Calu3 (cell line): ENCODE data around the gene PRR13. TPM values are rescaled to one million over a fixed set of nuclear protein-coding genes. Genes with fewer than 3 reads are reported as not detected.
"Not testable (repeated sequence)": the region's sequence is repeated elsewhere in the genome, so short reads cannot be mapped to it uniquely, and the experiment has no call there.

Source experiments
- BruUV-seq: library from RNA; stranded (reverse); fragments of 400-500 nt; replicated peaks from 2 replicates; lab custom pipeline; 2021; lab: Mats Ljungman, UMichigan
- CTCF ChIA-PET: fragments of 300-600 bp; sonication (Branson Sonifier 250); formaldehyde crosslinking; loops from one replicate; lab custom pipeline; 2022; ENCODE audit warnings: antibody characterized with exemption; lab: Charles Lee
- DNase-seq: peaks from one replicate; pipeline ENCODE4 v3.0.0; 2022
- H3K27ac Mint-ChIP-seq: one replicate; pipeline ENCODE4 v1.8.0; 2022; ENCODE audit warnings: mixed read lengths; ENCODE audit not compliant: unreplicated experiment
- H3K27me3 Mint-ChIP-seq: one replicate; pipeline ENCODE4 v1.8.0; 2022; ENCODE audit warnings: mixed read lengths; ENCODE audit not compliant: unreplicated experiment
- H3K36me3 Mint-ChIP-seq: one replicate; pipeline ENCODE4 v1.8.0; 2022; ENCODE audit warnings: mild to moderate bottlenecking, moderate library complexity, mixed read lengths; ENCODE audit not compliant: insufficient read depth, unreplicated experiment
- H3K4me1 Mint-ChIP-seq: one replicate; pipeline ENCODE4 v1.8.0; 2022; ENCODE audit warnings: mild to moderate bottlenecking, low read depth, mixed read lengths; ENCODE audit not compliant: unreplicated experiment
- H3K4me3 Mint-ChIP-seq: one replicate; pipeline ENCODE4 v1.8.0; 2022; ENCODE audit warnings: mild to moderate bottlenecking, low read depth, moderate library complexity, mixed read lengths; ENCODE audit not compliant: unreplicated experiment
- H3K9me3 Mint-ChIP-seq: one replicate; pipeline ENCODE4 v1.8.0; 2022; ENCODE audit warnings: low read depth, mixed read lengths; ENCODE audit not compliant: unreplicated experiment
- intact Hi-C: fragments of 100-400 bp; cut with micrococcal nuclease; formaldehyde crosslinking; loops from one replicate; pipeline ENCODE4 v1.10.0; 2022; ENCODE audit not compliant: unreplicated experiment
- total RNA-seq: library from RNA; stranded (reverse); gene quantifications from 2 replicates; pipeline ENCODE4 v1.2.3, GENCODE V29; 2022
- TF ChIP-seq, protein P1 (sequence below): fragments of 200-600 bp; IDR thresholded peaks from one replicate; pipeline ENCODE4 v1.8.0; 2022; ENCODE audit warnings: antibody characterized with exemption; ENCODE audit not compliant: unreplicated experiment

Gene PRR13
- total RNA-seq, 1 experiment from 2014 or later, result 151 TPM

DNA sequence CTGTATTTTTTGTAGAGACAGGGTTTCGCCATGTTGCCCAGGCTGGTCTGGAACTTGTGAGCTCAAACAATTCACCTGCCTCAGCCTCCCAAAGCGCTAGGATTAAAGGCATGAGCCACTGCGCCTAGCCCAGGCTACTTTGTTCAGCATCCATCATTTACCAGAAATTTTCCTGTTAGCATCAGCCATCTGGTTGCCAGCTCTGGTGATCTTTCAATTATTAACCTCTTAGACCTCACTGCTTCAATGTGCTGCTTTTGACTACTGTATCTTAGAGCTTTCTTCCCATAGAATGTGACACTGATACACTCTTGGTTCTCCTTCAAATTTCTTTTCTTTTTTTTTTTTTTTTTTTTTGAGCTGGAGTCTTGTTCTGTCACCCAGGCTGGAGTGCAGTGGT, 23.3 kb upstream of the PRR13 start:
- Mint-ChIP-seq H3K4me3 (no peak overlapping the region), H3K36me3 (peaks cover 17% of the 10 kb centered on the region), H3K27ac (no peak overlapping the region), H3K9me3 (no peaks in the 10 kb centered on the region), H3K4me1 (peaks cover 19% of the 10 kb centered on the region), H3K27me3 (no peaks in the 10 kb centered on the region)
- BruUV-seq, result no TSS peak
- intact Hi-C loops, result no loop called here
- TF ChIP-seq, protein P1, sequence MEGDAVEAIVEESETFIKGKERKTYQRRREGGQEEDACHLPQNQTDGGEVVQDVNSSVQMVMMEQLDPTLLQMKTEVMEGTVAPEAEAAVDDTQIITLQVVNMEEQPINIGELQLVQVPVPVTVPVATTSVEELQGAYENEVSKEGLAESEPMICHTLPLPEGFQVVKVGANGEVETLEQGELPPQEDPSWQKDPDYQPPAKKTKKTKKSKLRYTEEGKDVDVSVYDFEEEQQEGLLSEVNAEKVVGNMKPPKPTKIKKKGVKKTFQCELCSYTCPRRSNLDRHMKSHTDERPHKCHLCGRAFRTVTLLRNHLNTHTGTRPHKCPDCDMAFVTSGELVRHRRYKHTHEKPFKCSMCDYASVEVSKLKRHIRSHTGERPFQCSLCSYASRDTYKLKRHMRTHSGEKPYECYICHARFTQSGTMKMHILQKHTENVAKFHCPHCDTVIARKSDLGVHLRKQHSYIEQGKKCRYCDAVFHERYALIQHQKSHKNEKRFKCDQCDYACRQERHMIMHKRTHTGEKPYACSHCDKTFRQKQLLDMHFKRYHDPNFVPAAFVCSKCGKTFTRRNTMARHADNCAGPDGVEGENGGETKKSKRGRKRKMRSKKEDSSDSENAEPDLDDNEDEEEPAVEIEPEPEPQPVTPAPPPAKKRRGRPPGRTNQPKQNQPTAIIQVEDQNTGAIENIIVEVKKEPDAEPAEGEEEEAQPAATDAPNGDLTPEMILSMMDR, result no peak
- CTCF ChIA-PET, result interaction anchor here (0.6 to 1.0 kb wide), 2 partner anchors 48 to 66 kb away, joined by 3 to 4 read pairs; no protein-coding TSS in a partner anchor
- no peak for DNase-seq

DNA sequence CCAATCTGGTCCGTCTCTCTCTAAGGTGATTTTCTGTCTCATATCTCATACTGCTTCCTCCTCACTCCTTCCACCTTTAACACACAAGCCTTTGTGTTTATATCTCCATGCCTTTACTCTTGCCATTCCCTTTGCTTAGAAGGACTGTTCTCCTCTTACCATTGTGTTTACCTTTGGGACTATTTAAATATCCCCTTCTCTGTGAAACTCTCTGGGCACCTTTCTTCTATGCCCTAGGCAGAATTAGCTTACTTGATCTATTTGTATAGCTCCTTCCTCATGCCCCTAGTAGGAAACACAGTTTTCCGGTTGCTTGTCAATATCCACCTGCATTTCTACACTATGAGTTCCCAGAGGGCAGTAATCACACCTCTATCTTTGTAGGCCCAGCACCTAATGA, 21.8 kb upstream of the PRR13 start:
- Mint-ChIP-seq H3K27ac (no peak overlapping the region), H3K4me1 (peaks cover 19% of the 10 kb centered on the region), H3K4me3 (no peak overlapping the region), H3K36me3 (peaks cover 17% of the 10 kb centered on the region), H3K27me3 (no peaks in the 10 kb centered on the region), H3K9me3 (no peaks in the 10 kb centered on the region)
- BruUV-seq, result TSS peak; percentile 21
- TF ChIP-seq, protein P1, result no peak
- CTCF ChIA-PET, result interaction anchor here (0.5 to 4.0 kb wide), 6 partner anchors 33 to 233 kb away, joined by 3 to 46 read pairs (median 4); partner anchors contain the start of genes AAAS and TARBP2
- intact Hi-C loops, result no loop called here
- DNase-seq, result no peak

DNA sequence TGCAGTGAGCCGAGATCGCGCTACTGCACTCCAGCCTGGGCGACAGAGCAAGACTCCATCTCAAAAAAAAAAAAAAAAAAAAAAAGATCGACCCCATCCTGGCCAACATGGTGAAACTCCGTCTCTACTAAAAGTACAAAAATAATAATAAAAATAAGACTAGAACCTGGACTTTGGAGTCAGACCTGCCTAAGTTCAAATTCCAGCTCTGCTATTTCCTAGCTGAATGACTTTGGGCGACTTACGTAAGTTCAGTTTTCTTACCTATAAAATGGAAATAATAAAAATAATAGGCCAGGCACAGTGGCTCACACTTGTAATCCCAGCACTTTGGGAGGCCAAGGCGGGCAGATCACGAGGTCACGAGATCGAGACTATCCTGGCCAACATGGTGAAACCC, 19.3 kb upstream of the PRR13 start:
- H3K27ac Mint-ChIP-seq, BruUV-seq, H3K9me3 Mint-ChIP-seq, H3K27me3 Mint-ChIP-seq, DNase-seq, H3K4me3 Mint-ChIP-seq, H3K36me3 Mint-ChIP-seq, intact Hi-C loops: not testable (repeated sequence)
- CTCF ChIA-PET, result interaction anchor here (0.7 to 4.0 kb wide), 2 partner anchors 43 to 70 kb away, joined by 4 to 46 read pairs; no protein-coding TSS in a partner anchor
- H3K4me1 Mint-ChIP-seq, result peaks cover 19% of the 10 kb centered on the region

DNA sequence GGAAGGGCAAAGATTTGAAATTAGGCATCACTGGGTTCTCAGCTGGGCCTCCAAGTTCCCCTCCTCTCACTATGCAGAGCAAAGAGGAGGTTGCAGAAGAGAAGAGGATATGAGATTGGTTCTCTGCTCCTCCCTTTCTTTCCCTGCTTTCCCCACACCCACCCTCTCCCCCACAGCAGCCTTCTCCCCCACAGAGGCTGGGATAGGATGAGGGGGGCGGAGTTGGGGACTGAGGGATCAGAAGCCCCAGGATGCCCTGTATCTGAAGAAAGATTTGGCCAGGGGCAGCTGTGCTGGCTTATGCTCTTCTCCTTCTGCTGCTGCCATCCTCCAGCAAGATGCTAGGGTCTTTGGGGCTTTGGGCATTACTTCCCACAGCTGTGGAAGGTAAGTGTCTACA, 17.9 kb upstream of the PRR13 start, which contains the start of gene AMHR2:
AMHR2 (plus strand) TSS at position 259 of the 400 bp plus-strand sequence; CDS start at position 339, 80 bp downstream.
- CTCF ChIA-PET, result interaction anchor here (0.7 kb wide), 1 partner anchor 71 kb away, joined by 3 read pairs; no protein-coding TSS in a partner anchor
- H3K27ac Mint-ChIP-seq, result no peak within 1 kb of the TSS
- H3K4me3 Mint-ChIP-seq, result no peak within 1 kb of the TSS
- intact Hi-C loops, result no loop called here
- no peak for DNase-seq
- BruUV-seq, result no TSS peak
- H3K27me3 Mint-ChIP-seq, result no peaks in the 10 kb centered on the region
- no peaks in the 10 kb centered on the region for H3K9me3 Mint-ChIP-seq
- TF ChIP-seq, protein P1, result no peak
- peaks cover 29% of the 10 kb centered on the region for H3K4me1 Mint-ChIP-seq
- H3K36me3 Mint-ChIP-seq, result peaks cover 6% of the 10 kb centered on the region
